ENCODE results near the gene SLC2A4RG.

The SLC2A4RG gene

GRCh38 chr20:63739130-63740069 lies at the start of gene SLC2A4RG:
TSS of gene SLC2A4RG (plus strand) at chr20:63739776. CDS start at chr20:63739913, 137 bp downstream.
- DNase-seq (ENCODE audit: low read depth in 2 of 2), result peak; percentile 54 to 64

GRCh38 chr20:63690003-63690897 lies 49.3 kb upstream of the SLC2A4RG start:
- no peak for DNase-seq (ENCODE audit: low read depth in 2 of 2)

- no peak for DNase-seq (ENCODE audit: low read depth in 2 of 2)
These were observed 48.5 kb upstream of the SLC2A4RG start for GRCh38 chr20:63690898-63691710.

GRCh38 chr20:63691711-63692435 lies 47.7 kb upstream of the SLC2A4RG start:
- no peak for DNase-seq (ENCODE audit: low read depth in 2 of 2)

- DNase-seq (ENCODE audit: low read depth in 2 of 2), result no peak
These were observed 47.0 kb upstream of the SLC2A4RG start for GRCh38 chr20:63692436-63693082.

GRCh38 chr20:63693083-63693732 lies 46.4 kb upstream of the SLC2A4RG start:
- DNase-seq (ENCODE audit: low read depth in 2 of 2), result no peak

- no peak for DNase-seq (ENCODE audit: low read depth in 2 of 2)
These were observed 45.6 kb upstream of the SLC2A4RG start for GRCh38 chr20:63693733-63694583.

- no peak for DNase-seq (ENCODE audit: low read depth in 2 of 2)
These were observed 44.8 kb upstream of the SLC2A4RG start for GRCh38 chr20:63694584-63695423.

GRCh38 chr20:63695424-63696305 lies 43.9 kb upstream of the SLC2A4RG start:
- DNase-seq (ENCODE audit: low read depth in 2 of 2), result no peak

GRCh38 chr20:63696306-63696627 lies 43.3 kb upstream of the SLC2A4RG start:
- DNase-seq (ENCODE audit: low read depth in 2 of 2), result no peak

GRCh38 chr20:63696628-63697356 lies 42.8 kb upstream of the SLC2A4RG start, which contains the start of gene TNFRSF6B:
TSS of gene TNFRSF6B (plus strand) at chr20:63696652. CDS start at chr20:63696768, 116 bp downstream.
- no peak for DNase-seq (ENCODE audit: low read depth in 2 of 2)

- DNase-seq (ENCODE audit: low read depth in 2 of 2), result no peak
These were observed 42.2 kb upstream of the SLC2A4RG start for GRCh38 chr20:63697357-63697867.

- DNase-seq (ENCODE audit: low read depth in 2 of 2), result no peak
These were observed 41.6 kb upstream of the SLC2A4RG start for GRCh38 chr20:63697868-63698545.

GRCh38 chr20:63698739-63699465 lies 40.7 kb upstream of the SLC2A4RG start:
- DNase-seq (ENCODE audit: low read depth in 2 of 2), result peak; percentile 57 to 58
